GM19397 (cell line): Measurements from ENCODE around the gene DDX43.
A peak's percentile ranks its signal among the peaks of the same experiment; 100 is the strongest.
"Not testable (repeated sequence)": the region's sequence is repeated elsewhere in the genome, so short reads cannot be mapped to it uniquely, and the experiment has no call there.

ENCODE experiments used
- ATAC-seq: cut with Tn5 transposase; IDR thresholded peaks from one replicate; pipeline ENCODE4 v1.9.1; 2021; ENCODE audit warnings: mild to moderate bottlenecking, moderate library complexity; ENCODE audit not compliant: unreplicated experiment

The DDX43 gene

GRCh38 chr6:73388800-73389512, 5.7 kb upstream of the DDX43 start:
- ATAC-seq = peak; percentile 79

GRCh38 chr6:73389854-73390253, 4.8 kb upstream of the DDX43 start:
- no peak for ATAC-seq

- no peak for ATAC-seq
Observed at GRCh38 chr6:73391675-73392074, 3.0 kb upstream of the DDX43 start.

GRCh38 chr6:73392188-73392587, 2.4 kb upstream of the DDX43 start:
- ATAC-seq = not testable (repeated sequence)

- no peak for ATAC-seq
Observed at GRCh38 chr6:73393278-73393677, 1.4 kb upstream of the DDX43 start.

GRCh38 chr6:73395875-73396274, 1.2 kb downstream of the DDX43 start:
- no peak for ATAC-seq

GRCh38 chr6:73400656-73401055, 6.0 kb downstream of the DDX43 start:
- ATAC-seq = no peak

GRCh38 chr6:73409395-73409794, 14.8 kb downstream of the DDX43 start:
- ATAC-seq = no peak

GRCh38 chr6:73413102-73413501, 18.5 kb downstream of the DDX43 start:
- ATAC-seq = no peak

- no peak for ATAC-seq
Observed at GRCh38 chr6:73418081-73418741, 23.6 kb downstream of the DDX43 start.

GRCh38 chr6:73421534-73421933, 26.9 kb downstream of the DDX43 start:
- no peak for ATAC-seq

GRCh38 chr6:73435236-73435635, 40.6 kb downstream of the DDX43 start:
- ATAC-seq = no peak

GRCh38 chr6:73443555-73443954, 48.9 kb downstream of the DDX43 start:
- ATAC-seq = no peak

- peak; percentile 65 for ATAC-seq
Observed at GRCh38 chr6:73451223-73452106, 56.8 kb downstream of the DDX43 start.

- peak; percentile 74 for ATAC-seq
Observed at GRCh38 chr6:73452107-73452461, 57.5 kb downstream of the DDX43 start, which contains the start of gene CGAS. Gene CGAS (minus strand): TSS chr6:73452297. CDS start chr6:73452181, 116 bp downstream.

GRCh38 chr6:73455865-73456629, 61.4 kb downstream of the DDX43 start:
- ATAC-seq = no peak

GRCh38 chr6:73459474-73459873, 64.8 kb downstream of the DDX43 start:
- not testable (repeated sequence) for ATAC-seq

GRCh38 chr6:73460056-73460455, 65.4 kb downstream of the DDX43 start:
- no peak for ATAC-seq

GRCh38 chr6:73461537-73462350, 67.1 kb downstream of the DDX43 start, which contains the start of gene MTO1:
Gene MTO1 (plus strand): TSS chr6:73461737. CDS start chr6:73461855, 118 bp downstream.
- peak; percentile 93 for ATAC-seq
